Activated CD8-positive, alpha-beta memory T cell treated with anti-CD3 and anti-CD28 coated beads, Interleukin-2, amount 50 U/mL, for 4 hours (primary cell): ENCODE results near the gene AGAP1.

Source experiments
- DNase-seq: peaks from one replicate; pipeline ENCODE4 v3.0.0-alpha.2; 2020

AGAP1 gene

GRCh38 chr2:235670974-235671787, 177.3 kb downstream of the AGAP1 start:
- no peak for DNase-seq

- no peak for DNase-seq
Observed at GRCh38 chr2:235672720-235673119, 178.9 kb downstream of the AGAP1 start.

- DNase-seq = no peak
Observed at GRCh38 chr2:235674146-235674545, 180.3 kb downstream of the AGAP1 start.

- no peak for DNase-seq
Observed at GRCh38 chr2:235674812-235675211, 181.0 kb downstream of the AGAP1 start.

GRCh38 chr2:235675678-235676535, 182.1 kb downstream of the AGAP1 start:
- DNase-seq = no peak

GRCh38 chr2:235676536-235676799, 182.6 kb downstream of the AGAP1 start:
- no peak for DNase-seq

GRCh38 chr2:235677276-235677788, 183.5 kb downstream of the AGAP1 start:
- DNase-seq = no peak

- DNase-seq = no peak
Observed at GRCh38 chr2:235677937-235678336, 184.1 kb downstream of the AGAP1 start.

GRCh38 chr2:235678712-235679111, 184.9 kb downstream of the AGAP1 start:
- no peak for DNase-seq

- DNase-seq = no peak
Observed at GRCh38 chr2:235679471-235679870, 185.6 kb downstream of the AGAP1 start.

GRCh38 chr2:235685024-235685721, 191.3 kb downstream of the AGAP1 start:
- DNase-seq = no peak

- DNase-seq = no peak
Observed at GRCh38 chr2:235688511-235689426, 194.9 kb downstream of the AGAP1 start.

- DNase-seq = no peak
Observed at GRCh38 chr2:235689427-235689853, 195.6 kb downstream of the AGAP1 start.

GRCh38 chr2:235690082-235690808, 196.4 kb downstream of the AGAP1 start:
- no peak for DNase-seq

GRCh38 chr2:235690809-235691450, 197.1 kb downstream of the AGAP1 start:
- DNase-seq = no peak

GRCh38 chr2:235692076-235692475, 198.2 kb downstream of the AGAP1 start:
- no peak for DNase-seq

GRCh38 chr2:235692671-235693171, 198.9 kb downstream of the AGAP1 start:
- no peak for DNase-seq

- no peak for DNase-seq
Observed at GRCh38 chr2:235693279-235693678, 199.4 kb downstream of the AGAP1 start.

GRCh38 chr2:235694721-235695601, 201.1 kb downstream of the AGAP1 start:
- DNase-seq = no peak

GRCh38 chr2:235695602-235695895, 201.7 kb downstream of the AGAP1 start:
- no peak for DNase-seq
